Activated CD8-positive, alpha-beta memory T cell treated with anti-CD3 and anti-CD28 coated beads, Interleukin-2, amount 50 U/mL, for 24 hours (primary cell): ENCODE results near the gene FBXW8.

ENCODE experiments used
- DNase-seq: peaks from one replicate; pipeline ENCODE4 v3.0.0-alpha.2; 2020; ENCODE audit errors: extremely low read depth

FBXW8 gene

DNA sequence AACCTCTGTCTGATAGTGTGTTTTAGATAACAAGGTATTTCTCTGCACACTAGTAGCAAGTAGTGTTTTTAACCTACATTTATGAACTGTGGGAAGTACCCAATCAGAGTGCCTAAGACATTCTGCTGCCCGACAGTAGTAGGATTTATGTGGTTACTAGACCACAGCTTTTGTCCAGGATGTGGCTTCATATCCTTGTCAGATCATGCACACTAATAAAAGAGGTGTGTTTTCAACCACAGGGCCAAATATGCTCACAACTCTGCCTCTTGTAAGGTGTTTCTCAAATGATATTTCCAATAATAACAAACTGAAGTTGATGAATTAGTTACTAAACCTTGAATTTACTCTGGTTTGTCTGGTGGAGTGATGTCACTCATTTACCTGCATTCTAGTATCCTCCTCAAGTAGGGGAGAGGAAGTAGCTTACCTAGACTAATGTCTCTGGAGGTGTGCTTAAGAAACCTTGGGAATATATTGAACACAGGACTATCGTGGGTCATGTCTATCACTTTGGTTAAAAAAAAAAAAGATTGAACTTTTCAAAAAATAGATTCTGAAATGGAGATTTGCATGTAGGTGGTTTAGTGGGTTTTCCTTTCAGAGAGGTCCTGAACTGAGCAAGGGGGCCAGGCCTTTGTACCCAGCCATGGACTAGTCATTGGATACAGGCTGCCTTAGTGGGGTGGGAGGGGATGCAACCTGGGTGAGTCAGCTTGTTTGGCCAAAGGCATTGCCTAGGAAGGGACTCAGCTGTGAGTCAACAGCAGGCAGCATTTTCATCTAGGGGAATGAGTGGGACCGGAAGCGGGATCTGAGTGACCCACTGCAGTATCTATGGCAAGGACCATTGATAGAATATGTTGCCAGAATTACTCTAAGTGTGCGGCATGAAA, 14.1 kb downstream of the FBXW8 start:
- DNase-seq = no peak

DNA sequence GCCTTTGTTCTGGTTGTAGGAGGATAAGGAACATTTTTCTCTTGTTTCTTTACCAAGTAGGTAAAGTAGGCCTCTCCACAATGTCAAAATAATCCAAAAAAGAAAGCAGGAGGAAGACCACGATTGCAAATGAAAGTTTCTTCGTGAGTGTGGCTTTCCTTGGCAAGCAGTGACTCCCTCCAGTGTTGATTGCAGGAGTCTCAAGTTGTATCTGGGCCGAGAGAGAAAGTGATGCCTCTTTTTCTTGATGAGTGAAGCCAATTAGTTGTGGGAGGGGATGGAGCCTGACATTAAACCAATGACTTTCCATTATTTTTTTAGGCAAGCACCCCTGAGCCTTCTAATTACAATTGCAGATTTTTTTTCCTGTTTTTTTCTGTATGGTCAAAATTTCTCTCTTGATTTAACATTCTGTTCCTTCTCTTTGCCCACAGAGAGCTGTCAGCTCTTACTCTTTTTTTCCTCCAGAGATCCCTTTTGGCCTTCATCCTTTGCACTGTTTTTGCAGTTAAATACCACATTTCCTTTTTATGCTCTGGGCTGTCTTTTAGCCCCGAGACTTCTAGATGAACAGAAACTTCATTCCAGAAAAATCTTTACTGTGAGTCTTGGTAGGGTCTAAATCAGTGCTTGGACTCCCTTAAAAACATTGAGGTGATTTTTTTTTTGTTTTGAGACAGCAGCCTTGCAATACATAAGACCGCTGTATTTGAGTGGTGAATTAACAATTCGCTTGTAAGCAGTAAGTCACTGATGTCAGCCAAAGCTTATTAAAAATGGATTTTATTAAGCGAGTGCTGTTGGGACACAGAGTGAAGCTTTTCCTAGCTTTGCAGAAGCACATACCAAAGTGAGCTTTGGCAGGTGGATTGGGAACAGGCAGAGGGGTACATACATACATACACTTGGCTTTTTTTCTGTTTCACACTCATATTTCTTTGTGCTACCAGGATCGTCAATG, 15.8 kb downstream of the FBXW8 start:
- DNase-seq = no peak

DNA sequence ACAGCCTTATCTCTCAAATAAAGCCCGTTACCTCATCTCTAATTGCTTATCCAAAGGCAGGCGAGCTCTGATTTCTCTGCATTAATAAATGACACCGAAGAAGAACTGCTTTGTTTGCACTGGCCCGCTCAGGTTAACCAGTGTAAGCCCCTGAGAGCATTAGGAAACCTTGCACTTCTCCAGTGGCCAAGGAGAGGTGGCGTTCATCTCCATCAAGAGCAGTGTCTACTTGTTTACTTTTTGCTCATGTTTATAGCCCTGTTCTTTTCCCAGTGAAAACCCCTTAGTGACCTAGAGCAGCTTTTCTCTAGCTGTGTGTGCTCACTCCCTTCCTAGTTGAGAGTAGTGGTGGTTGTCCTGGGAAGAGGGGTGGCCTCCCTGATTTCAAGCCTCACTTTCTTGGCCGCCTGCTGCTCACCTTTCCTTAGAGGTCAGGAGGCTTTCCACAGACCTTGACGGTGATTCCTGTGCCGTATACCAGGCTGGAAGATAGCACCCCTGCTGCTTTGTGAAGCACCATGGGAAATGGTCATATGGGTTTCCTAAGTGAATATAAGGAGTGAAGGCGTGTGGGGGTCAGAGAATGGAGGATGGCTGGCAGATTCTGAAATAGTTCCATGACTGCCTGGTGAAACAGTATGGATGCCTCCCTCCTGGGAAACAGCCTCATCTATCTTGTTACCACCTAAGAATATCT, 16.6 kb downstream of the FBXW8 start:
- no peak for DNase-seq

DNA sequence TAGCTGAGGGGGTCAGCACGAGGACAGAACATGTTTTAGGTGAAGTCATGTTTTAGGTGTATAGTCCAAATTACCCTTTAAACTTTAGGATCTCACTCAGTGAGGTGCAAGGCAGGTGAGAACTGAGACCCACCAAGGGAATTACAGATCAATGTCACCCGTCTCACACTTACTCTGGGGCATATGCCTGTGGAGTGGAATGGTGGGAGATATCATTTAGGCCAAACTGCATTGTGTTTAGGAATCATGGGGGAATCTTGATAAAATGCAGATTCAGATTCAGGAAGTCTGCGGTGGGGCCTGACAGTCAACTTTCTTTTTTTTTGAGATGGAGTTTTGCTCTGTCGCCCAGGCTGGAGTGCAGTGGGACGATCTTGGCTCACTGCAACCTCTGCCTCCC, 17.8 kb downstream of the FBXW8 start:
- DNase-seq = no peak

DNA sequence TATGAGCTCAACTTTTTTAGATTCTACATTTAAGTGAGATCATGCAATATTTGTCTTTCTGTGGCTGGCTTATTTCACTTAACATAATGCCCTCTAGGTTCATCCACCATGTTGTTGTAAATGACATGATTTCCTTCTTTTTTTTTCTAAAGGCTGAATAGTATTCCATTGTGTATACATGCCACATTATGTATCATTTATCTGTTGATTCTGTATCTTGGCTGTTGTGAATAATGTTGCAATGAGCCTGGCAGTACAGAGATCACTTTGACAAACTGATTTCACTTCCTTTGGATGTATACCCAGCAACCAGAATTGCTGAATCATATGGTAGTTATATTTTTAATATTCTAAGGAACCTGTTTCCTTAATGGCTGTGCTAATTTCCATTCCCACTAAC, 19.1 kb downstream of the FBXW8 start:
- DNase-seq = no peak

DNA sequence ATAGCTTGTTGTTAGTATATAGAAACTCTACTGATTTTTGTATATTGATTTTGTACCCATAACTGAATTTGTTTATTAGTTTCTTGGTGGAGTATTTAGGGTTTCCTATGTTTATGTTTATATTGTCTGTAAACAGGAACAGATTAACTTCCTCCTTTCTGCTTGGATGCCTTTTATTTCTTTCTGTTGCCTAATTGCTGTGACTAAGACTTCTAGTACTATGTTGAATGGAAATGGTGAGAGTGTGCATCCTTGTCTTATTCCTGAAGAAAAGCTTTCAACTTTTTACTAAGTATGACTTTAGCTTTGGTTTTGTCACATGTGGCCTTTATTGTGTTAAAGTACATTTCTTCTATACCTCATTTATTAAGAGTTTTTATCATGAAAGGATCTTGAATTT, 20.9 kb downstream of the FBXW8 start:
- DNase-seq = no peak

DNA sequence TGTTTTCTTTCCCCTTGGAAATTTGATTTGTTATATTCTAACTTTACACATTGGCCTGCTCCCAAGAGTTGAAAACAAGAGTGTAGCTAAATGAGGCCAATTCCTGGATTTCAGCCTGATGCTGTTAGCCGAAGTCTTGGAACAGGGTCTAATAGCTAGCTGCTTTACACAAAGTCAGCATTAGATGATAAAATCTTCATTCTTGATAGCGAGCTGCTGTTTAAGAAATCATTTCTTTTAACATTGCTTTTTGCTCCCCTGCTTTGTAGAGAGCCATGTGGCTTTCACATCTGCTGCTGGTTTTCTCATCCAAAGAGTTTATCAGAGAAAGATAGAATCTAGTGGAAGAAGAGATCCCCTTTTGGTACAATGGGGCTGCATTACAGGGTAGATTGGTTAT, 22.3 kb downstream of the FBXW8 start:
- no peak for DNase-seq

DNA sequence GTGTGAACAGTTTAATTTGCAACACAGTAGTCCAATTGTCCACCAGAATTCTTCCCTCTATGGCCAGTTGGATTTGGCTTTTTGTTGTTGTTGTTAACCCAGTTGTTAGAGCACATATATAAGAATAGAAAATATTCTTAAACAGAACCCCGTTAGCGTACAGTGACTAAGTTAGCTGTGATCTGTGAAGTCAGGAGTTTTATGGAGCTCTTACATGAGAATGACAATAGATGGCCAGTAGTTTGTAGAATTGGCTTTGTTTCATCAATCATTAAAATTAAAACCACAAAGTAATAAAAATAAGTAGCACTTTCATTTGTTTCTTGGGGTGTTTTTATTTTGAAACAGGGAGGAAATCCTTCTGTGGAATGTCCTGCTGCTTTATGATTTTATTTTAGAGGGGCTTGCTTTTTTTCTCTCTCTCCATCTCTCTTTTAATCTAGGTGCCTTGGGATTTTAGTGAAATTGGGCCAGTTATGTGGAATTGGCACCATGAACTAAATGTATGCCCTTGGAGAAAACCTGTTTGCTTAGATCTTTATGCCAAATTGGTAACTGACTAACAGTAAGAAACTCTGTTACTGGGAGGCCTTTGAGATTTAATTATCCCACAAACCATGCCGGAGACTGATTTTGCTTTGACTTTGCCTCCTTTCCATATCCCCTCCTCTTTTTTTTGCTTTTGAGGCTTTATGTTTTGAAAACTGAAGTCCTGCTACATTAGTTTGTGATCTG, 22.9 kb downstream of the FBXW8 start:
- no peak for DNase-seq

DNA sequence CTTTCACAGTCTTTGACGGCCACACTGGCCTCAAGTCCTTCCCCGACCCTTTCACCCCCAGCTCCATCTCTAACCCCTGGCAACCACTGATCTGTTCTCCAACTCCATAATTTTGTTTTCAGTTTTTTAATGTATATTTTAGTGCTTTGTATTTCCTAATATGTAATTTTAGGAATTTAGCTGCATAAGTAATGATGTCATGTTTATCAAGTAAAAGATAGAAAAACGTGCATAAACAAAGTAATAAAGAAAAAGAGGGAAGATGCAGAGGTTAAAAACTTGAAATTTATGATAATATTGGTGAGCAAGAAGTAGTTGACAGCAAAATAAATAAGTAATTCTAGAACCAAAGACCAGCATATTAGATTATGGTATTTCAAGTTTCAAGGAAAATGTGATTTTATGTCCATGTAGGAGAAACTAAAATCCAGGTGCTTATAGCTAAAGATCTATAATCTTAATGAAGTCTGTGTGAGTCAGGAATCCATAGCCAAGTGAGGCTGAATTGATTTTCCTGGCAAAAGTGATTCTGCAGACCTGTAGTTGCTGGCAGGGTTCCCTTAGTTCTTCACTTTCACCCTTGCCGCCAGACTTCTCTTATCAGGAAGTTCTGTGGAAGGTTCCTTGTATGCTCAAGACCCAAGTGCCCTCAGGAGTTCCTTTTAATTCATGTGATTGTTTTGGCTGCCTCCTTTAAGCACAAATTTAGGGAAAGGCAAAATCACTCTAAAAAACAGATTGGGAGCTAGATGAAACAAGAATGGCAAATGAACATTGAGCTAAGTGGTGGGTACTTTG, 24.4 kb downstream of the FBXW8 start:
- no peak for DNase-seq

DNA sequence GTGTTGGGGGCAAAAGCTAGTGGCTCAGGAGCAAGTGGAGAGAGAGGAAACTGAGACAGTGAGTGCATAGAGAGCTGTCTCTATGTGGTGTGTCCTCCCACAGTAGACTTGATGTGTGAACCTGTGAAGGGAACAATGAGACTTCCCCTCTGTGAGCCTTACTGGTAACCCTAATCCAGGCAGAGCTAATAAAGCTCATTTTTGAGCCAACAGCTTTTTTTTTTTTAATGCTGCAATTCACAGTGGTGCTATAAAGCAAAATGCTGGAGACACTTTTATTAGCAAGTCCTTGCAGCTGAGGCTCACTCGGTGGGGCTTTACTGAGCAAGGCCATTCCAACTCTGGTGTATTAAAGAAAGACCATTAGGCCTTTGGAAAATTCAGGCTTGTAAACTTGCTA, 26.9 kb downstream of the FBXW8 start:
- no peak for DNase-seq

DNA sequence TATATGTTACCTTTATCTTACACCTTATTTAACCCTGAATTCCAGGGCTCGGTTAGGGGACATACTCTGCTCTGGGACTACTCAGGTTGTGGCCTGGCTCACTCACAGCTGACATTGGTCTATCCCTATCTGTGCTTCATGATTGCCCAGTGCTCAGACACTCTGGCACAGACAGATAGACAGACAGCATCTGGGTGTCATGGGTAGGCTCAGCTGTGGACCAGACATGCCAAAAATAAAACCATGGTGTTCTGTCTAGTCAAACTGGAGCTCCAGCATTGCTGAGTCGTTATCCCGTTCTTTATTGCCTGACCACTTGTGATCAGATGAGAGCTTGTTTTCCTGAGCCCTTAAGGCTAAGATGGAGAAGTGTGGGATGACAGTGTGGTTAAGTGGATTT, 29.0 kb downstream of the FBXW8 start:
- DNase-seq = no peak

DNA sequence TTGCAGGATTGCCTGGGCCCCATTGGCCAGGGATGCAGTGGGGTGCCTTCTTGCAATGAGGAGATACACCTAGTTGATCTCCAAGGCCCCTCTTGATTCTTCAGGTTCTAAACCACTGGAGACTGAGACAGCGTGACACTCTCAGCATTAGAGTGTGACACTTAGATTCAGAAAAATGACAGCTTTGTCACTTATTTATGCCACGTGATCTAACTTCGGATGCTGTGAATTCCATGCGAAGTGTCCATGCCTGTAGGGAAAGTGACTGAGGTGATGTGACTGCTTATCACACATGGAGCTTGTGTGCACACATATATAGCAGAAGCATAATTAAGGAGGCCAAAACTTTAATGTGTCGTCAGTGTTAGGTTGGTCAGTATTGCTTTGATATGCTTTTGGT, 30.4 kb downstream of the FBXW8 start:
- no peak for DNase-seq

DNA sequence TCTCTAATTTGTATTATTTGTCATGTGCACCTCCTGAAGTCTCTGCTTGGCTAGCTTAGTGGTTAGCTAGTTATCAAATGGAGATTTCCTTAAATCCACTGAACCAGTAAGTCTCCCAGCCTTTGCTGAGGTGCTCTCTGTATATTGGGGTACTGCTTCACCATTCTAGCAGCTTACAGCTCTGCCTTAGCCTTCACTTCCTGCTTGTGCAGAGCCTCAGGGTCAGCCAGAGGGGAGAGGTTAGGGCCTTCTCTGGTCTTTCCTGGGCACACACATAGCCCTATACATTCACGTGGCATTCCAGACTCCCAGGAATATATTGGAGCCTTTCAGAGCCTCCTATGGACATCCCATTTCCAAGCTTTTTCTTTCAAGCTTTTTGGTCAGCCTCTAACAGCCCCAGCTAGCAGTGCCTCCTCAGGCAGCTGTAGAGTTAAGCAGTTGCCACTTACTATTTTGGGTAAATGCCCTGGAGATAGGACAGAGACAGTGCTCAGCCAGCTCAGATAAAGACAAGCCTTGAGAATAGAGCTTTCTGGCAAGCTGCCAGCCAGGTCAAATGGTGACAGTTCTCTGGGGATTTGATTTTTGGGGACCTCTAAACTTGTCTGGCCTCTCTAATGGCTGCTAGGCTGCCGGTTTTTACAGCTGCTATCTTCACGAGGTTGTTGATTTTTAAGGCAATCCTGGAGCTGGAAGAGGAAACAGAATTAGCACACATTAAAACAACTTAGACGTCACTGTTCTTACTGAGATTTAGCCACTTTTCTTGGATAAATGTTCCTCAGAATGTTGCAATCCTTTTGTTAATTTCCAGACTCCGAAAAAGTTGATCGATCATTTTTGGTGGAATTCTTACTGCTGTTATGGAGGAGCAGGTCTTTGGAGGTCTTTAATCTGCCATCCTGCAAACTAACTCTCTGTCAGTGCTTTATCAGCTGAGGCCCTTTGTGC, 32.9 kb downstream of the FBXW8 start:
- DNase-seq = no peak

DNA sequence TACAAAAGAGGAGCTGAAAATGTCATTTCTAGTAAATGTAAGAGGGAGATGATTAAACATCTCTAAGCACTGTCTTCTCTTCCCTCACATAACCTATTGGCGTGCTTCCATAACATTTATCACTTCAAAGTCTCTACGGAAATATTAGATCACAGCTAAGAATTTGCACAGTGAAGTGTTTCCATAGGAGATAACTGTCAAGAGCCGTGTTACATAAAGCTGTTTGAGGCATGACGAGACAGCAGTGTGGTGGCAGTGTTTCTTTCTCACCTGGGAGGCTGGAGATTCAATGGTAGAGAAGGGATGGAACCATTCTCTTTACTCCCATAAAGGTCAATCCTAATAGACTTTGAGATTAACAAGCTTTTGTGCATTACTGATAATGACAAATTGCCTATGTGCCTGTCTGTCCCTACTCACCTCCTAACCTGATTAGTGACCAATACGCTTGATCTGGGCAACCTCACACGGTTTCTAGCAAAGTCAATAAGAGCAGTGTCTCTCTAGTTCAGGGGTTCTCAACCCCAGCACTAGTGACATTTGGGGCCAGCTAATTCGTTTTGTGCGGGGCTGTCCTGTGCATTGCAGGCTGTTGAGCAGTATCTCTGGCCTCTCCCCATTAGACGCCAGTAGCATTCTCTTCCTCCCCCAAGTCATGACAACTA, 35.3 kb downstream of the FBXW8 start:
- DNase-seq = no peak

DNA sequence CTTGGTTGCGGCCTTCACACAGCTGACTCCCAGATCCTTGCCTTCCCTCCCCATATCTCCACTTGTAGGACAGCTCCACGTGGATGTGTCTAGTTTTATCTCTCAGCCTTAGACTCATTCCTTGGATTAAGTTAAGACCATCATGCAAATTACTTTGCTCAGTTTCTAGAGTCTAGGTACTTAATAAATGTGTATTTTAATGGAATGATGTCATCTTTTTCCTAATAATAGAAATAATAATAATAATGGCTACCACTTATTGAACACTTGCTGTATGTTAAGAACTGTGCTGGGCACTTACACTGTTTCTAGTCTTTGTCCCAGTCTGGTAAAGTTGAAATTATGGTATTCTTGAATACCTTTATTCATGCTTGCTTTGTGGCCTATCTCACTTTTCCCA, 37.5 kb downstream of the FBXW8 start:
- DNase-seq = no peak

DNA sequence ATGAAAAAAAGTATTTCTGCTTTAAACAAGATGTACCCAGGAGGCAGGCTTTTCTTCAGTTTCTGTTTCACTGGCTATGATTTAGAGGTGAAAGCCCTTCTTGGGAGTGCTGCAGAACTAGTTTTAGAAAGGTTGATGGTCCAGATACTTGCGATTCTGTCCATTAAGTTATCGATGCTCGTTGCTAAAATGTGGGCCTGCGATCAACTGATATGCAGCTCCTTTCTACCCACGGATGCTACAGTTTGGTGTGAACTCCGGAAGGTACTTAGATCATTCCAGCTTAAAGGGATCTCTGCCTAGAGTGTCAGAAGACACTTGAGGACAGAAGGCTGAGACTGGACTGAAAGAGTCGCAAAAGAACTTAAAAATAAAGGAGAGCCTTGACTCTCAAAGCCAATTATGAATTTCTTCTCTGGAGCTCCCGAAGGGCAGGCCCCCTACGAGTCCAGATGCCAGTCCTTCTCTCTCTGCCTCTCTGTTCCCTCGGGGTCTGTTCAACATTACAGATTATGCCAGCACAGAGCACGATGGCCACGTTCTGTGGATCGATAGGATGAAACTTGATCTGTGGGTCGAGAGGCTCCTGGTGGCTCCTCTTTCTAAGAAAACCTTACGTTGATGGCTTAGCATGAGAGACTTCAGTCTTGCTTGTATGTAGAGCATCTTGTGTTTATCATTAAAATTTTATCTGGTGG, 40.0 kb downstream of the FBXW8 start:
- no peak for DNase-seq

DNA sequence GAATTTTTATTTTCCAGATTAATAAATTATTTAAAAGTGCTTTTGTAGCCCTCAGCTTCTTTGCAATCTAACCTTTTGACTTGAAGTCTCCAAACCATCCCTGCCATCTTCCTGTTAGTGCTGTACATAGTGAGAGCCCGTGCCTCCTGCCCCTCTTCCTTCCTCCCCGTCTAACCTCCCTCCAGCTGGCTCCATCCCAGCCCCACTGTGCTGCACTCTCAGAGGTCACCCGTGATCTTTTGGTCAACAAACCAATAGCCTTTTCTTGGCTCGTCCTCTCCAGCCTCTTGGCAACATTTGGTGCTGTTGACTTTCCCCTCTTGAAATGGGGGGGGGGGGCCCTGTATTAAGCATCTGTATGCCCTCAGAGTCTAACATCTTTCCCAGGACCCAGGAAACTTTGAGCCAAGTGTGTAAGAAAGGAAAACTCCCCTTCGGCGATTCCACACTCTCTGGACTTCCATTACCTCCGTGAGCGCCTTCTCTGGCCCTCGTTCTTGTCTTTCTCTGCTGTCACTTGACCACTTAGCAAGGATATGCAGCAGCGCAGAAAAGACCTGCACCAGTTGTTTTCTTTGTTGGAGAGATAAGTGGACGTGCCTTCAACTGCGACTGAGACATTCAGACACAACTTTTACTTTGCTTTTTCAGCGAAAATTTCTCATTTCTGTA, 44.1 kb downstream of the FBXW8 start:
- no peak for DNase-seq
